DMS79 (cell line): Measurements from ENCODE around the gene TMEM161A.
"Not testable (repeated sequence)": the region's sequence is repeated elsewhere in the genome, so short reads cannot be mapped to it uniquely, and the experiment has no call there.

Experiments
- DNase-seq: peaks from one replicate; lab custom pipeline; 2025; lab: John Stamatoyannopoulos, UW

TMEM161A gene

DNA sequence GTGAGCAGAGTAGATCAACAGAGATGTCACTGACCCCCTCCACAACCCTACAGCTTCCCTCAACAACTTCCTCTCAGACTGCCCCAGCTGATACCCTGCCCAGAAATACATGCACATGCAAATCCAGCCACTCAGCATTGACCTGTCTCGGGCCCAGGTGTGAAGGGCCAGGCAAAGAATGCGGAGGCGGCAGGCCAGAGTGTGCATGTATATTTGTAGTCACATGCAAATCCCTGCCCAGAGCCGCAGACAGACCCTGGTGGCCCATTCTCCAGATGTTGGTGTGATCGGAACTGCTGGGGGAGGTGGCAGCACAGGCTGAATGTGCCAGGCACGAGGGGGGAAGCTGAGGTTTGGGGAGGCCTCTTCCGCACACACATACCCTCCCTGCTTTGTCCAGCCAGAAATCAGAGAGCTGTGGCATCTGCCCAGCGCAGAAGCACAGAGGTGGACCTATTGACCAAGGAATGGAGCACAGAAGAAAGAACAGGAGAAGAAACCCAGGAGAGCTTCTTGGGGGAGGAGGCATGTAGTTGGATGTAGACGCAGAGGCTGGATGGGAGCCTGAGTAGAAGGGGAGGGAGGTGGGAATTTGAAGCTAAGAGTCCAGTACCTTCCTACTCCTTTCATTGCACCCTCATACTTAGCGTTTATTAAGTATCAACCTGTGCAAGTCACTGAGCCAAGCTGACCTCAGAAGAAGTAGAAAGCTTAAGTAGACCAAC is 17.4 kb upstream of the TMEM161A start:
- no peak for DNase-seq

DNA sequence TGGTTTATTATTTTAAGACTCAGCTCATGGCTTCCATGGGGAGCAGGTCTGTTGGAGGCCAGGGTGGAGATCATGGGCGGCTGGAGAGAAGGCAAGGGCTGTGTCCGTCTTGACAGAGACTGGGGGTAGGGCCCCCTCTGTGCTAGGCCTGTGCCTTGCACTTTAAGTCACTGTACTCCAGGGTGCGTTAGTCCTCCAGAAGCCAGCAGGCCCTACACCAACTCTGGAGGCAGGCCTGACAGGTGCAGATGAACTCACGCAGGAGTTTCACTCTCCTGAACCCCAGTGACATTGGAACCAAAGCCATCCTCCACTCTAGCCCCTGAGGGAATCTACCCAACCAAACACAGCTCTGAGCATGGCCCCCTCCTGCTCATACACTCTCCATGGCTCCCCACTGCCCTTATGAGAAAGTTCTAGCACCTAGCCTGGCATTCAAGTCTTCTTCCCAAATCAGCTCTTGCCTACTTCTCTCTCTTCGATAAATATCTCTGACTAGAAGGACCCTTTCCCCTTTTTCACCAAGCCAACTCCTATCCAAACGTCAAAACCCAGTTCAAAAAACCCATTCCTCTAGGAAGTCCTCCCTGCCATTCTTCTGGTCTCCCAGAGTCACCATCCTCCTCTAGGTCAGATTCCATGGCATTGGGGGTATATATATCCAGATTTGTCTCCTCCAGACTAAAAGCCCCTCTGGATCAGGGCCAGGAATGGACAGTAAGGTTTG is 16.7 kb upstream of the TMEM161A start:
- no peak for DNase-seq

DNA sequence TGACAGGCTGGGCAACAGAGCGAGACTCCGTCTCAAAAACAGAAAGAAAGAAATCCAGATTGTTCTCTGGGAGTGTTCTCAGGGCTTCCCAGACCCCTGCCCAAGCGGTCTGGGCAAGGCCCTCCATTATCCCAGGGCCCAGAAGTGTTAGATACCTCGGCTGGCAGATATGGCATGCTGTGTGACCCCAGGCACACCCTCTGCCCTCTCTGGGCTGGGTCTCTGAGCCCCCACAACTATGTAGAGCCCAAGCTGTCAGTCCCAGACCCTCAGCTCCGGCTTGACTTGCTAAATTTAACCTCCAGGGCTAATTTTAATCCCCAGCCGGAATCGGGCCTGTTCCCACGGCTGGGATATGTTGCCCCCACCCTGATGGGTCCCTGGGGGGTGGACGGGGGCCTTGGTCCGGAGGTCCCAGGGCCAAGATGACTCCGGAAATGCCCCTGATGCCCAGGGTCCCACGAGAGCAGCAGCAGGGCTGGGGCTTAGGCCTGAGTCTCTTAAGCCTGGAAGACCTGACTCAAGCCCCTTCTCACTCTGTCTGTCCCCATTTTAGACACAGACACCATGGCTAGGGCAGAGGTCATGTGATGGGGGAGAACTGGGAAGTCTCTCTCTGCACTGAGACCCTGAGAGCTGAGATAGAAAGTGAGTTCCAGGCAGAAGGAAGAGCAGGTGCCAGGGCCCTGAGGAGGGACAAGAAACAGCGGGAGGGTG is 14.5 kb upstream of the TMEM161A start:
- DNase-seq, result no peak

DNA sequence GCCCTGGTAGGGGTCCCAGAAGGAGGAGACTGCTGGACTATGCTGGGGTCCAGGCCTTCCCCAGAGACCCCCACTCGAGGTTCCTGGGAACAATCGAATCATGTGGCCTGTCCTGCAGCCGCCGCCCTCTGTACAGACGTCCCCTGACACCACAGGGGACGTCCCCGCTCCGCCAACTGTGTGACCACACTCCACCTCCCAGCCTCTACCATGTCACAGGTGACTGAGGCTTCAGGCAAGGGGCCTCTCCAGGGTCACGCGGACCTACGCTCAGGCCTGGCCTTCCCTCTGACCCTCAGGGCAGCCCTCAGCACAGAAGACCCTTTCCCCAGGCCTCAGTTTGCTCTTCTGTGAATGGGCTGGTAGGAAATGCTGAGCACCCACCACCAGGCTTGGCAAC is 13.1 kb upstream of the TMEM161A start:
- no peak for DNase-seq

DNA sequence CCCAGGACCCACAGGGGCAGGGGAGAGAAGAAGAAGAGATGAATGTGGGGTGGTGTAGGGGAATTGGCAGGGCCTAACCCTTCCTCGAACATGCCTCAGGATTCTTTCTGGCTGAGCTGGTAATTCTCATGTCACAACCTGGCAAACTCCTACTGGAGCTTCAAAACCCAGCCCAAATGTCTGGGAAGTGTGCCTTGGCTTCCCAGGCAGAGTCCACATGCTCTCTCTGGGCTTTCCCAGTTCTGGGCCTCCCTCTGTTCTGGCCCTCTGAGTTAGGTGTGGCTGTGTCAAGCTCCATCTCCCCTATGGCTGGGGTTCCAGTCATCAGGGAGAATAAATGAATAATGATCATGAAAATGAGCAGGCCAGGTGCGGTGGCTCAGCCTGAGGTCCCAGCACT is 11.2 kb upstream of the TMEM161A start:
- DNase-seq, result no peak

DNA sequence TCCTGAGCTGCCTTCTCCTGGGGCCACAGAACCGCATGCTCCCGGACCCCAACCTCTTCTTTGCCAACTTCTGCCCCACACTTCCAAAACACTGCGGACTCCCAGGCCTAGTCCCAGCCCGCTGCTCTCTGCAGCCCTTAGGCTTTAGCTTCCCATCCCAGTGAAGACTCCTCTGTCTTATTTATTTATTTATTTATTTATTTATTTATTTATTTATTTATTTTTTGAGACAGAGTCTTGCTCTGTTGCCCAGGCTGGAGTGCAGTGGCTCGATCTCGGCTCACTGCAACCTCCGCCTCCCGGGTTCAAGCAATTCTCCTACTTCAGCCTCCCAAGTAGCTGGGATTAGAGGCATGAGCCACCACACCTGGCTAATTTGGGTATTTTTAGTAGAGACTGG is 10.2 kb upstream of the TMEM161A start:
- DNase-seq, result not testable (repeated sequence)

DNA sequence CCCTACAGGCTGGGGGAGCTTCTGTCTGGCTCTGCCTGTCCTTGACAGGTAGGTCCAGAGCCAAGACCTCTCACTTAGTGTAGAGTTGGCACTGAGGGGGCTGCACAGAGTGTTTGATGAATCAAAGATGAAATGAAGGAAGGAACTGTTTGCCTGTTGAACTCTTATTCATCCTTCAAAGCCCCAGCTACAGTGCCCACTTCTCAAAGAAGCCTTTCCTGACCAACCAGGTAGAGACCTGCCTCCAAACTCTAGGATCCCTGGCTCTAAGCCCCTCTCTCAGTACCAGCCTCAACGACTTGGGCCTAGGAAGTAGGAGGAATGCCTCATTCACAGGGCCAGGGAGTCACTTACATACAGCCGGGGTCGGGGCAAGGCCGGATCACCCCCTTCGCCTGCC is 9.1 kb upstream of the TMEM161A start:
- no peak for DNase-seq

DNA sequence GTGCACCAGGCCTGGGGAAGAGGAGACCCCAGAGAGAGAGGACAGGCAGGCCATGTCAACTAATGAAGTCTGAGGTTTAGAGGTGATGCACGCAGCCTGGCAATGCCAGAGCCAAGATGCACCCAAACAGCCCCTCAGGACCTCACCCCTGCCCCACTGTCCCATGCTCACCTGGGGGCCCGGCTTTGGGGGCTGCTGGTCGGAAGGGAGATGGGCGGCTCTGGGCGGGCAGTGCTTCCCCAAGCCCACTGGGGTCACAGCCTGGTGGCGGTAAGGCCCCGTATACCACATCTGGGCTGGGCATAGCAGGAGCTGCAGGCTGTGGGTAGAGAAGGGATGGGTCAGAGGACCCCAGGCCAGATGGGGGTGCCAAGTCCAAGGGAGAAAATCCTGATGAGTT is 8.6 kb upstream of the TMEM161A start:
- no peak for DNase-seq

DNA sequence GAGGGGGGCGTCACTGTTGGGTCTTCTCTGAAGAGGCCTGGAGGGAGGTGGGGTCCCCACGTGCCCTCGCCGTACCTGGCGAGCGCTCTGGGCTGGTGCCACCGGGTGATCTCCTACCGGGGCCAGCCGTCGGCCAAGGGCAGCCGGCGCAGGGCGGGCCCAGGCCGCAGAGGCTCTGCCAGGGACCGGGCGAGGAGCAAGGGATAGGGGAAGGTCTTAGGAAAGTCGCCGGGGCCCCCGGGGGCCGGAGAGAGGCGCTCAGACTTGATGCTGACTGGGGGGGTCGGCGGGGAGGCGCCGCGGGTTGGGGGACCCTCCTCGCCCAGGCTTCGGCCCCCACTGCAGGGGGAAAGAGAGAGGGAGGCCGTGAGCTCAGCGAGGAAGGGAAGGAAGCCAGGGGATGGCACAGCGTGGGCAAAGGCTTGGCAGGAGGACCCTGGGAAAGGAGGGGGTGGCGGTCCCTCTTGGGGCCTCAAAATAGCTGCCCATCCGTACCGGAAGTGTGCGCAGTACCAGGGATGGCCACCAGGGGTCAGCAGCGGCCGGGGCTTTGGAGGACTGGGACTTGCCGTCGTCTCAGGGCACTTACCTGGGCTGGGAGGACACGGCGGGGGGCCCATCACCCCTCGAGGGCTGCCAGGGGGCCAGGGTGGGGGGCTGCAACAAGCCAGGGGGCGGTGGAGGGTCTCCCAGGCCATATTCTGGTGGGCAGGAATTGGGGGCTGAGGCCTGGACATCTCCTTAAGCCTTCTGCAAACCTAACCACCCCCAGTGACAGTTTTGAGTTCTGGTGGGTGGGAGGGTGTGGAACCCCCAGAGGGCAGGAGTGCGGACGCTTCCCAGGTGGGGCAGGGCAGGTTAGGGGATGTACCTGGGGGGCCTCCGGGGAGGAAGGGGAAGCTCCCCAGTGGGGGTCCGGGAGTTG is 7.7 kb upstream of the TMEM161A start:
- DNase-seq, result peak; percentile 31

DNA sequence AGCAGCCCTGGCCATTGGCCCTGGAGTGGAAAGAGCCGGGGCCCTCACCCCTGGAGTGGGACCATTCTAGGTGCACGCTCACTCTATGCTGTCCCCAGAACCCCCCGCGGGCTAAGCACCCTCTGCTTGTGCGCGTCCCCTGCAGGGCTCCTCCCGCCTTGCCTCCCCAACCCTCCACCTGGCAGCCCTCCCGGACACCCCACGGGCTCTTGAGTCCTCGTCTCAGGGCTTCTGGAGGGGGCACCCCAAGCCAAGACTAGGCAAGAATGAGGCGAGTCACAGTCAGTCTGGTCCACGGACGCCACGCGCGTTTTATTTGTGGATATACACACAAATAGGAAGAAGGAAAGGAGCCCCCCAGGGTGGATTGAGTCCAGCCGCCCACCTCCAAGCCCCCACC is 7.0 kb upstream of the TMEM161A start:
- no peak for DNase-seq

DNA sequence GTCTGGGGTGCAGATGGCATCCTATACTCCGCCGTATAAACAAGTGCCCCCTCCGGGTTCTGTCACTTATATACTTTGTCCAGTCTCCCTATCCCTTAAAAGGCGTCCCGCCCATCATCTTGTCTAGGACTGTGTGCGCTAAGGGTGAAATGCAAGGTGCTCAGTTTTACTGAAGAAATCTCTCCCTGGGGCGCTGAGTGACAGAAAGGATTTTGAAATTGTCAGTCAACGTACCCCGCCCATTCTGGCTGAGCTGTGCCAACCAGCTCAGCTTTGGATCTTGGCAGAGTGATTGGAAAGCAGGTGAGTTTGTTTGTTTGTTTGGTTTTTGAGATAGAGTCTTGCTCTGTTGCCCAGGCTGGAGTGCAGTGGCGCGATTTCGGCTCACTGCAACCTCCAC is 4.1 kb upstream of the TMEM161A start:
- DNase-seq, result no peak

DNA sequence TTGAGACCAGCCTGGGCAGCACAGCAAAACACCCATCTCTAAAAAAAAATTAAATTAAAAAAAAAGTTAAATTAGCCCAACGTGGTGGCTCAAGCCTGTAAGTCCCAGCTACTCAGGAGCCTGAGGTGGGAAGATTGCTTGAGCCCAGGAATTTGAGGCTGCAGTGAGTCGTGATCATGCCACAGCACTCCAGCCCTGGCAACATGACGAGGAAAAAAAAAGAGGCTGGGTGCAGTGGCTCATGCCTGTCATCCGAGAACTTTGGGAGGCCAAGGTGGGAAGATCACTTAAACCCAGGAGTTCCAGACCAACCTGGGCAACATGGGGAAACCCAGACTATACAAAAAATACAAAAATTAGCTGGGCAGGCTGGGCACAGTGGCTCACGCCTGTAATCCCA is 2.2 kb upstream of the TMEM161A start:
- DNase-seq, result no peak

DNA sequence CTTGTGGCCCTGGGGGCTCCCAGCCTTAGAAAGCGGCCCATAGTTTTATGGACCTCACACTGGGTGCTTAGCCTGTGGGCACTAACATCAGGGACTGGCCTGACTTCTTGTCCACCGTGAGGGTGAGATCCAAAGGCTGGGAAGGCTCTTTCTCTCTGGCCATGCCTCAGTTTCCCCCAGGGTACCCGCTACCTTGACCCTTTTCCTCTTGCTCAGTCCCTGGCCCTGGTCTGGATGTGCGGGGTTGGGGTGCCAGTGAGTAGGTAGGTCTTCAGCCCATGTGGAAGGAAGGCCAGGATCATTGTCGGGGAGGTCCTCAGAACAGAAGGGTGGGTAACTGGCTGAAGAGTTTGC is 1.6 kb upstream of the TMEM161A start:
- DNase-seq, result no peak

DNA sequence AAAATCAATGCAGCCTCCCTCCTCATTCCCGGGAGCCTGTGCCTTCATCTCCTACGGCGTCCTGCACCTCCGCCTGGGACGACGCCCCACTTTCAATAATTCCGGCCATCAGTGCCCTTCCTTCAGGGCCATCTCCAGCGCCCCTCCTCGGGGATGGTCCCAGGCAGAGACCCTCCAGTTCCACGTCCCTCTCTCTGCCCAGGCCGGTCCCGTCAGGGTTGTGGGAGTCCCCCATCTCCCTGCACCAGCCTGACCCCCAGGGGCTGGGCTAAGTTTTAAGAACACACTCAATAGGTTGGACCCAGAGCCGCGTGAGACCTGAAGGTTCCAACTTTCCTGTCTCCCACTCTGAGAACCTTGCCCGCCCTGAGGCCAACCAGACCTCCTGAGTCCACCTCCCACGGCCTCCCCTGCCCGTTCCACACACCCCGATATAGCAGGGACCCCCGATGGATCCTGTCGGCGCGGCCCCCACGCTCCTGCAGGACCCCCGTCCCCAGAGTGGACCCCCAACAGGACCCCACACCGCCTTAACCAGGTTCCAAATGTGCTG is 646 bp downstream of the TMEM161A start:
- DNase-seq, result no peak

DNA sequence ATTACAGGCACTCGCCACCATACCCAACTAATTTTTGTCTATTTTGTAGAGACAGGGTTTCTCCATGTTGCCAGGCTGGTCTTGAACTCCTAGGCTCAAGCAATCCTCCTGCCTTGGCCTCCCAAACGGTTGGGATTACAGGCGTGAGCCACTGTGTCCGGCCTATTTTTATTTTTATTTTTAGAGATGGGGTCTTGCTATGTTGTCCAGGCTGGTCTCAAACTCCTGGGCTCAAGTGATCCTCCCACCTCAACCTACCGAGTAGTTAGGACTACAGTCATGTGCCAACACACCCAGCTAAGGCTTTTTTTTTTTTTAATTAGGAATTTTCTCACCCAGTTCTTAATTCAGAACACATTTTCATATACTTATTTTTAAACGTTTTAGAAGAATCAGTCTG is 2.6 kb downstream of the TMEM161A start:
- not testable (repeated sequence) for DNase-seq

DNA sequence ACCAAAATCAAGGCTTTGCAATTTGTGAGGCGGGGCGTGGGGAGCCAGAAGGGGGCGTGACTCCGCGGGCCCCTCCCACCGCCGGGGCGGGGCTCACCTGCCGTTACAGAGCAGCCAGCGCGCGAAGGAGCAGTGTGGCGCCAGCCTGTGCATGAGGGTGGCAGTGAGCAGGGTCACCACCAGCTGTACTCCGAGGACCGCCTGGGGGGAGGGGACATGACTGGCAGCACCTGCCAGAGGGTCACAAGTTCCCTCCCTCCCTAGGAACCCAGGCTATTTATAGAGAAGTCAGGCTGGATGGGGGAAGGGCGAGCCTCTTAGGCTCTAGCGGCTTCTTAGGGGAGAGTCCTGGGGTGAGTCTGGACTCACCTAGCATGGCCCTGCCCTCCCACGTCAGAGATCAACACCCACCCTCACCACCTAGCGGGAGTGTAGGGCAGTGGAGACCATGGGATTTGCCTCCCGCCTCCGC is 3.6 kb downstream of the TMEM161A start:
- DNase-seq, result no peak

DNA sequence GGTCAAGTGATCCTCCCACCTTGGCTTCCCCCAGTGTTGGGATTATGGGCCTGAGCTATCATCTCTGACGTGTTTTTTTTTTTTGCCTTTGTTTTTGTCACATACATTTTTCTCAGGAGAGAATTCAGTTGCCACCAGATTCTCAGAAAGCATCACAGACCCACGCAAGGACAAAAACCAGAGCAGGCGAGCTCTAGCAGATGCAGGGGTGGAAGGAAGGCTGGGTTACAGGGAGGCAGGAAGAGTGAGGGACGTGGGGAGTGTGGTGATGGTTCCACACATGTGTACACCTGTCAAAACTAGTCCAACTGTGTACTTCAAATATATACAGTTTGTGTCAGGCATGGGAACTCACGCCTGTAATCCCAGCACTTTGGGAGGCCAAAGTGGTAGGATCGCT is 4.3 kb downstream of the TMEM161A start:
- no peak for DNase-seq

DNA sequence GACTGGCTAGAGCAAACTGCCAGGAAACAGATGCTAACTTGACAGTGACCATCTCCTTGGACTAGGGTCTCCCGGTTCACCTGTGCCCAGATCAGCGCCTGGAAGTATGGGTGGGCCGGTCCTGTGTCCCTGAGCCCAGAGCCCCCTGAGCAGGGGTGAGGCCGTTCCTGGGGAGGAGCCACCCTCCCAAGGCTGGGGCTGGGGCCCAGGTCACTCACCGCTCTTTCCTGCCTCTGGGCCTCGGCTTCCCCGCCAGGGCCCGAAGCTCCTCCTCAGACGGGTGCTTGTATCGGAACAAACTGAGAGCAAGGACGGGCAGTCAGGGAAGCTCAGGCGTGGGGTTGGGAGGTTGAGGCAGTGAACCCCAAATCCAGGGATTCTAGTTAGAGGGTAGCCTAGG is 5.4 kb downstream of the TMEM161A start:
- DNase-seq, result no peak

DNA sequence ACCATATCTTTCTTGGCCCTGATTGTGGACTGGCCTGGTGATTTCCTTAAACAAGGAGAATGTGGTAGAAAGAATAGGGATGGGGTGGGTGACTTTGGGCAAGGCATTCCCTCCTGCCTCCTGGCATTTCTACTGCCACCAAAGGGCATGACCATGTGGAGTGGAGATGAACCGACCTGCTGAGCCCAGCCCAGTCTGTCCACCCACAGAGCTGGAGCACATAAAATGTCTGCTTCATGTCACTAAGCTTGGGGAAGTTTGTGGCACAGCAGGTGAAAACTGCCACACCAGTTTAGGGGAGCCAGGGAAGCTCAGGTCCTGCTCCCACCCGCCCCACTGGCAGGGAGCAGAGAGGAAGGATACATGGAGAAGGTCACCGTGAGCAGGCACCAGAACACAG is 6.3 kb downstream of the TMEM161A start:
- DNase-seq, result no peak

DNA sequence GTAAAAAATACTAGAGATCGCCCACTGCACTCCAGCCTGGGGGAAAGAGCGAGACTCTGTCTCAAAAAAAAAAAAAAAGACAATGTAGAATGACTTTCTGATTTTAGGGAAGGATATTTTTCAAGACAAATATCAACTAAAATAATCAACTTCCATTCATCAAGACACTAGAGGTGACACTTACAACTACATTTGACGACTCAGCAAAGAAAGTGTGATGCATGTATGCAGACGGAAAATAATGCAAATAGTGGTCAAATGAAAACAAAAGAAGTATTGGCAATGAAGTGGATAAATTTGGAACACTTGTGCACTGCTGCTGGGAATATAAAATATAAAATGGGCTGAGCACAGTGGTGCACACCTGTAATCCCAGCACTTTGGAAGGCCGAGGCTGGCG is 12.2 kb downstream of the TMEM161A start:
- no peak for DNase-seq

DNA sequence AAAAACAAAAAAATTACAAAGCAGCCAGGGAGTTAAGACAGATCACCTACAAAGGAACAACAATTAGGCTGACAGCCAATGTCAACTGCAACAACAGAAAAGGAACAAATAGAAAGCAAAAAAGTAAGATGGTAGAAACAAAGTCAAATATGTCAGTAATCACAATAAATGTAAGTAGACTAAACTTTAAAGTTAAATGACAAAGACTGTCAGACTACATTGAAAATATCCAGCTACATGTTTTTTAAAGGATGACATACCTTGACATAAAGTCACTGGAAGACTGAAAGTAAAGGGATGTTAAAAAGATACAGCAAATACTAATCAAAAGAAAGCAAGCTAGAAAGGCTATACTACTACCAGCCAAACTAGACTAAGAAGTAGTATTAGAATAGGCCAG is 14.9 kb downstream of the TMEM161A start:
- DNase-seq, result no peak

DNA sequence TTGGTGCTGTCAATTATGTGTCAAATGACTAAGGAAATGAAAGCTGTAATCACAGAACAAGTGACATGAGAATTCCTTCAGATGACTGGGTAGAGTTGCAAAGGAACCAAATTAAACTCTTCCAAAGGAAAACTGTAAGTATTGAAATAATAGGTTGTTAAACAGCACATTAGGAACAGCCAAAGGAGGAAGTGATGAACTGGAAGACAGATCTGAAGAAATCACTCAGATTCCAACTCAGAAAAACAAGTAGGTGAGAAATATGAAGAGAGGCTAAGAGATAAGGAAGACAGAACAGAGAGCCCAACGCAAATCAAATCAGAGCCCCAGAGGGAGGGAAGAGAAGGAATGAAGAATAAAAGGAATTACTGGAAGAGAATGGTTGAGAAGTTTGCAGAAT is 15.4 kb downstream of the TMEM161A start:
- DNase-seq, result no peak
